ENCODE results near the gene PCSK9. TPM values are rescaled to one million over a fixed set of nuclear protein-coding genes. Genes with fewer than 3 reads are reported as not detected.
A peak's percentile ranks its signal among the peaks of the same experiment; 100 is the strongest.

The PCSK9 gene
- total and polyA plus RNA-seq, 2 of the 4 experiments (the other 2 are of a cell fraction): under 0.01 to 0.17 TPM

GRCh38 chr1:55095095-55095494 lies 55.7 kb downstream of the PCSK9 start:
- Histone ChIP-seq H3K4me2 (ENCODE audit: low read depth, low read length) (no peak overlapping the region), H2BK5ac (ENCODE audit: low read depth, low read length, poor library complexity, severe bottlenecking) (no peak overlapping the region), H3K56ac (ENCODE audit: extremely low read depth, insufficient read depth, low read length) (no peak overlapping the region), H3K27me3 (ENCODE audit: control insufficient read depth, insufficient read depth, low read length) (no peaks in the 10 kb centered on the region), H4K91ac (ENCODE audit: insufficient read depth, low read depth, low read length) (no peak overlapping the region), H3K23ac (ENCODE audit: low read depth, low read length) (no peak overlapping the region), H3K79me1 (ENCODE audit: low read depth in 1 of 2, low read length in 2 of 2) (no peaks in the 10 kb centered on the region; a peak in 1 of 4 replicates), H2AK5ac (ENCODE audit: low read depth, low read length) (no peak overlapping the region), H2BK15ac (ENCODE audit: low read depth, low read length) (no peak overlapping the region), H3K4me3 (ENCODE audit: insufficient read depth, low read depth, low read length) (no peak overlapping the region), H3K4me1 (ENCODE audit: control insufficient read depth, insufficient read depth, low read length) (no peaks in the 10 kb centered on the region), H3K27ac (ENCODE audit: insufficient read depth, low read length) (no peak overlapping the region), H2AK9ac (replicated peaks; ENCODE audit: low read depth, low read length, poor library complexity) (no peak overlapping the region), H3K14ac (replicated peaks; ENCODE audit: low read depth, low read length) (no peak overlapping the region), H3K36me3 (ENCODE audit: control insufficient read depth, insufficient read depth, low read length) (peaks cover 35% of the 10 kb centered on the region), H2BK20ac (ENCODE audit: low read depth, low read length) (no peak overlapping the region), H3K9ac (ENCODE audit: low read depth, low read length) (no peak overlapping the region), H3K4ac (ENCODE audit: low read depth, low read length) (no peak overlapping the region), H3K9me1 (ENCODE audit: insufficient read depth, low read length) (no peaks in the 10 kb centered on the region; the same call in 1 of the 2 replicates), H4K8ac (ENCODE audit: low read depth in 2 of 2, low read length in 2 of 2) (no peak overlapping the region), H2AFZ (replicated peaks; ENCODE audit: low read length, poor library complexity) (no peak overlapping the region), H4K5ac (ENCODE audit: low read depth, low read length) (no peak overlapping the region), H3K18ac (ENCODE audit: low read depth, low read length) (no peak overlapping the region), H4K20me1 (ENCODE audit: insufficient read depth, low read length) (no peaks in the 10 kb centered on the region), H2BK120ac (ENCODE audit: low read depth, low read length) (no peak overlapping the region), H3K9me3 (ENCODE audit: control insufficient read depth, insufficient read depth, low read length) (no peaks in the 10 kb centered on the region)
- WGBS, 2 experiments (ENCODE audit: extremely low coverage in 2 of 2, insufficient read length in 1 of 2): no CpG with 5 or more reads among the region's 5 CpGs
- intact Hi-C loops (cut with micrococcal nuclease) (no loop called here), dilution Hi-C loops (cut with HindIII; ENCODE audit: low sequenced_read_pairs, unreplicated experiment) (no loop called here), in situ Hi-C loops (cut with MboI; ENCODE audit: low sequenced_read_pairs) (no loop called here)
- BruUV-seq (replicated peaks): no TSS peak
- POLR2A ChIA-PET (ENCODE audit: unreplicated experiment): no interaction called here
- ATAC-seq (ENCODE audit: low read depth): no peak
- DNase-seq: no peak
- CTCF ChIA-PET: interaction anchor here (1.8 kb wide), 1 partner anchor 24 kb away, joined by 4 read pairs; no protein-coding TSS in a partner anchor
- TF ChIP-seq MAZ (IDR thresholded peaks at IDR 0.05; ENCODE audit: borderline replicate concordance, low read depth, low read length): no peak
- TF ChIP-seq MAFK (IDR thresholded peaks at IDR 0.05; ENCODE audit: low read depth, low read length): peak; percentile 72

All from IMR-90 (cell line).